Medulla oblongata (tissue), 1 donor: ENCODE data around the gene APOBEC3G.
A peak's percentile ranks its signal among the peaks of the same experiment; 100 is the strongest.

Experiments
- DNase-seq: peaks from one replicate; pipeline ENCODE4 v3.0.0-alpha.2; 2015; ENCODE audit errors: extremely low spot score

APOBEC3G gene

GRCh38 chr22:39122772-39123470, 45.8 kb downstream of the APOBEC3G start:
- DNase-seq = no peak

- no peak for DNase-seq
Measured at GRCh38 chr22:39123751-39124581, 46.9 kb downstream of the APOBEC3G start.

GRCh38 chr22:39125622-39126021, 48.5 kb downstream of the APOBEC3G start:
- no peak for DNase-seq

GRCh38 chr22:39128508-39128907, 51.4 kb downstream of the APOBEC3G start:
- DNase-seq = no peak

- no peak for DNase-seq
Measured at GRCh38 chr22:39129081-39129480, 52.0 kb downstream of the APOBEC3G start.

- DNase-seq = no peak
Measured at GRCh38 chr22:39129746-39130145, 52.7 kb downstream of the APOBEC3G start.

- no peak for DNase-seq
Measured at GRCh38 chr22:39130152-39130704, 53.2 kb downstream of the APOBEC3G start.

GRCh38 chr22:39130892-39131855, 54.1 kb downstream of the APOBEC3G start:
- DNase-seq = no peak

GRCh38 chr22:39132281-39132680, 55.2 kb downstream of the APOBEC3G start:
- no peak for DNase-seq

- DNase-seq = no peak
Measured at GRCh38 chr22:39132871-39133524, 55.9 kb downstream of the APOBEC3G start.

GRCh38 chr22:39133871-39134270, 56.8 kb downstream of the APOBEC3G start:
- no peak for DNase-seq

- DNase-seq = no peak
Measured at GRCh38 chr22:39134366-39135091, 57.5 kb downstream of the APOBEC3G start.

GRCh38 chr22:39135092-39135896, 58.2 kb downstream of the APOBEC3G start:
- DNase-seq = peak; percentile 27

- no peak for DNase-seq
Measured at GRCh38 chr22:39136317-39136716, 59.2 kb downstream of the APOBEC3G start.
